Measurements from ENCODE around the gene MAIP1. TPM values are rescaled to one million over a fixed set of nuclear protein-coding genes. Genes with fewer than 3 reads are reported as not detected.

Gene MAIP1
- total and polyA plus RNA-seq, 9 of the 15 experiments (the other 6 are each of a cell fraction or from before 2014, with no cell fraction given): 3.6 to 30.0 (median 24.5) TPM

DNA sequence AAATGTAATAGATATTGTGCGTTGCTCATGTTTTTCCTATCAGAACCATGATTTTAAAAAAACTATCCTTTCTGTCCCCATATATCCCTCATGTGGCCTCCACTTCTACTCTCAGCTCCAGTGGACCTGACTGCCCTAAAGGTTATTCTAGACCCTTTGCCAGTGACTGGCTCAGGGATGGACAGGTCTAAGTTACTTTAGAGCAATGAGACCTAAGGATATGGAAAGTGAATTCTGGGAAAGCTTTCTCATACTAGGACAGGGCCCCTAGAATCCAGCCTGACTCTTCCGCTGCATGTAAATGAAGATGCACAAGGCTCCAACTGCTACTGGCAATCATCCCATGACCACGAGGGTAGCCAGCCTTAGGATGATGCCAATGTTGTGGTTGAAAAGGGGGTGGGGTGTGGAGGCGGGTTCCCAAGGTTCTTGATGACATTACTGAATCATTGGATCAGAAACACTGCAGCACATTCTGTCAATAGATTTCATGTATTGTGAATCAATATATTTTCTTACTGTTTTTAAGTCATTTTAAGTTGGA is 23.0 kb upstream of the MAIP1 start (continued):
- TF ChIP-seq, protein P1, sequence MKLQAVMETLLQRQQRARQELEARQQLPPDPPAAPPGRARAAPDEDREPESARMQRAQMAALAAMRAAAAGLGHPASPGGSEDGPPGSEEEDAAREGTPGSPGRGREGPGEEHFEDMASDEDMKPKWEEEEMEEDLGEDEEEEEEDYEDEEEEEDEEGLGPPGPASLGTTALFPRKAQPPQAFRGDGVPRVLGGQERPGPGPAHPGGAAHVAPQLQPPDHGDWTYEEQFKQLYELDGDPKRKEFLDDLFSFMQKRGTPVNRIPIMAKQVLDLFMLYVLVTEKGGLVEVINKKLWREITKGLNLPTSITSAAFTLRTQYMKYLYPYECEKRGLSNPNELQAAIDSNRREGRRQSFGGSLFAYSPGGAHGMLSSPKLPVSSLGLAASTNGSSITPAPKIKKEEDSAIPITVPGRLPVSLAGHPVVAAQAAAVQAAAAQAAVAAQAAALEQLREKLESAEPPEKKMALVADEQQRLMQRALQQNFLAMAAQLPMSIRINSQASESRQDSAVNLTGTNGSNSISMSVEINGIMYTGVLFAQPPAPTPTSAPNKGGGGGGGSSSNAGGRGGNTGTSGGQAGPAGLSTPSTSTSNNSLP (IDR thresholded peaks at IDR 0.05; ENCODE audit: borderline replicate concordance, low read depth, low read length): no peak

DNA sequence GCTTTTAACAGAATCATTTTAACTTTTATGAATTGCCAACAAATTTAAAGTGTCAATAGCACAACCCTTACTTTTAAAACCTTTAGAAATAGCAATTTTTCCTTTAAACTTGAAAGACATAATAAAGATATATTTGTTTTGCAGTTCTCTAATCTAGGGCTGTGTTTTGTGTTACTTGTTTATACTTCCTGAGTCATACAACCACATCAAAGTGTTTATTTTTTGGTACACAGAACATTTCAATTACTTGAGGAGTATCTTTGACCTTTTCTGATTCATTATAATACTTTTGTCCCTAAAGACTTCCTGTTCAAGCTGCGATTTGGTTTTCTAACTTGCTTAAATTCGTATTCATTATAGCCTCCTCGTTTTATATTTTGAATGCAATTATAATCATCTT is 21.9 kb upstream of the MAIP1 start:
- H3K9me3 ChIP-seq (replicated peaks; ENCODE audit: control insufficient read depth, insufficient read depth, low read depth, low read length): no peaks in the 10 kb centered on the region
- 92% methylated on average over 3 of the region's 3 CpGs for WGBS (ENCODE audit: insufficient coverage, low coverage, missing lambda C conversion rate)
- H3K4me1 ChIP-seq (replicated peaks in 1 of 2; ENCODE audit: control insufficient read depth in 2 of 2, insufficient read depth in 2 of 2, low read length in 2 of 2): no peaks in the 10 kb centered on the region; a peak in 1 of 5 replicates
- intact Hi-C loops (cut with micrococcal nuclease) (no loop called here), in situ Hi-C loops (cut with MboI) (no loop called here)
- 0 out of 3 replicates have a peak, but pooled peaks cover 4% of the 10 kb centered on the region for H3K79me2 ChIP-seq (ENCODE audit: control insufficient read depth, insufficient read depth, low read length)
- no peak overlapping the region for H2AFZ ChIP-seq (ENCODE audit: low read depth, low read length)
- no peaks in the 10 kb centered on the region for H3K27me3 ChIP-seq (ENCODE audit: control insufficient read depth in 2 of 2, insufficient read depth in 2 of 2, low read length in 2 of 2)
- no peaks in the 10 kb centered on the region for H3K9me1 ChIP-seq (ENCODE audit: control insufficient read depth, insufficient read depth, low read length)
- ChIA-PET POLR2A (no interaction called here), CTCF (ENCODE audit: low intra/inter-chr PET ratio) (no interaction called here)
- H3K36me3 ChIP-seq (ENCODE audit: control insufficient read depth, insufficient read depth, low read length): peaks cover 69% of the 10 kb centered on the region
- H3K27ac ChIP-seq (ENCODE audit: extremely low read depth, low read depth, low read length): no peak overlapping the region
- DNase-seq (ENCODE audit: extremely low read depth in 1 of 4, low spot score in 3 of 4): no peak
- no peak for ATAC-seq
- H3K4me3 ChIP-seq: no peak overlapping the region
- H3K4me2 ChIP-seq (ENCODE audit: insufficient read depth, low read length): no peak overlapping the region
- no peaks in the 10 kb centered on the region for H4K20me1 ChIP-seq (replicated peaks; ENCODE audit: control insufficient read depth, insufficient read depth, low read length)
- H3K9ac ChIP-seq (ENCODE audit: insufficient read depth in 1 of 2, low read depth in 2 of 2, low read length in 2 of 2): no peak overlapping the region
- FAIRE-seq: no peak
- BruUV-seq (replicated peaks): no TSS peak
- TF ChIP-seq, protein P2, sequence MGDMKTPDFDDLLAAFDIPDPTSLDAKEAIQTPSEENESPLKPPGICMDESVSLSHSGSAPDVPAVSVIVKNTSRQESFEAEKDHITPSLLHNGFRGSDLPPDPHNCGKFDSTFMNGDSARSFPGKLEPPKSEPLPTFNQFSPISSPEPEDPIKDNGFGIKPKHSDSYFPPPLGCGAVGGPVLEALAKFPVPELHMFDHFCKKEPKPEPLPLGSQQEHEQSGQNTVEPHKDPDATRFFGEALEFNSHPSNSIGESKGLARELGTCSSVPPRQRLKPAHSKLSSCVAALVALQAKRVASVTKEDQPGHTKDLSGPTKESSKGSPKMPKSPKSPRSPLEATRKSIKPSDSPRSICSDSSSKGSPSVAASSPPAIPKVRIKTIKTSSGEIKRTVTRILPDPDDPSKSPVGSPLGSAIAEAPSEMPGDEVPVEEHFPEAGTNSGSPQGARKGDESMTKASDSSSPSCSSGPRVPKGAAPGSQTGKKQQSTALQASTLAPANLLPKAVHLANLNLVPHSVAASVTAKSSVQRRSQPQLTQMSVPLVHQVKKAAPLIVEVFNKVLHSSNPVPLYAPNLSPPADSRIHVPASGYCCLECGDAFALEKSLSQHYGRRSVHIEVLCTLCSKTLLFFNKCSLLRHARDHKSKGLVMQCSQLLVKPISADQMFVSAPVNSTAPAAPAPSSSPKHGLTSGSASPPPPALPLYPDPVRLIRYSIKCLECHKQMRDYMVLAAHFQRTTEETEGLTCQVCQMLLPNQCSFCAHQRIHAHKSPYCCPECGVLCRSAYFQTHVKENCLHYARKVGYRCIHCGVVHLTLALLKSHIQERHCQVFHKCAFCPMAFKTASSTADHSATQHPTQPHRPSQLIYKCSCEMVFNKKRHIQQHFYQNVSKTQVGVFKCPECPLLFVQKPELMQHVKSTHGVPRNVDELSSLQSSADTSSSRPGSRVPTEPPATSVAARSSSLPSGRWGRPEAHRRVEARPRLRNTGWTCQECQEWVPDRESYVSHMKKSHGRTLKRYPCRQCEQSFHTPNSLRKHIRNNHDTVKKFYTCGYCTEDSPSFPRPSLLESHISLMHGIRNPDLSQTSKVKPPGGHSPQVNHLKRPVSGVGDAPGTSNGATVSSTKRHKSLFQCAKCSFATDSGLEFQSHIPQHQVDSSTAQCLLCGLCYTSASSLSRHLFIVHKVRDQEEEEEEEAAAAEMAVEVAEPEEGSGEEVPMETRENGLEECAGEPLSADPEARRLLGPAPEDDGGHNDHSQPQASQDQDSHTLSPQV (IDR thresholded peaks at IDR 0.05): no peak
- TF ChIP-seq ZNF766 (CRISPR knock-in tag; conservative IDR thresholded peaks at IDR 0.05) (no peak), ZNF143 (CRISPR knock-in tag; IDR thresholded peaks at IDR 0.05) (no peak), OTX1 (CRISPR knock-in tag; IDR thresholded peaks at IDR 0.05) (no peak), FOXJ3 (CRISPR knock-in tag; IDR thresholded peaks at IDR 0.05) (no peak), SETDB1 (IDR thresholded peaks at IDR 0.05; ENCODE audit: low read length) (no peak), YBX1 (IDR thresholded peaks at IDR 0.05) (no peak), ZNF174 (CRISPR knock-in tag; IDR thresholded peaks at IDR 0.05) (no peak), ZNF589 (CRISPR knock-in tag; IDR thresholded peaks at IDR 0.05; ENCODE audit: low read depth) (no peak)
- TF ChIP-seq, protein P3, sequence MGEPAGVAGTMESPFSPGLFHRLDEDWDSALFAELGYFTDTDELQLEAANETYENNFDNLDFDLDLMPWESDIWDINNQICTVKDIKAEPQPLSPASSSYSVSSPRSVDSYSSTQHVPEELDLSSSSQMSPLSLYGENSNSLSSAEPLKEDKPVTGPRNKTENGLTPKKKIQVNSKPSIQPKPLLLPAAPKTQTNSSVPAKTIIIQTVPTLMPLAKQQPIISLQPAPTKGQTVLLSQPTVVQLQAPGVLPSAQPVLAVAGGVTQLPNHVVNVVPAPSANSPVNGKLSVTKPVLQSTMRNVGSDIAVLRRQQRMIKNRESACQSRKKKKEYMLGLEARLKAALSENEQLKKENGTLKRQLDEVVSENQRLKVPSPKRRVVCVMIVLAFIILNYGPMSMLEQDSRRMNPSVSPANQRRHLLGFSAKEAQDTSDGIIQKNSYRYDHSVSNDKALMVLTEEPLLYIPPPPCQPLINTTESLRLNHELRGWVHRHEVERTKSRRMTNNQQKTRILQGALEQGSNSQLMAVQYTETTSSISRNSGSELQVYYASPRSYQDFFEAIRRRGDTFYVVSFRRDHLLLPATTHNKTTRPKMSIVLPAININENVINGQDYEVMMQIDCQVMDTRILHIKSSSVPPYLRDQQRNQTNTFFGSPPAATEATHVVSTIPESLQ (CRISPR knock-in tag; IDR thresholded peaks at IDR 0.05): no peak
- TF ChIP-seq, protein P4, sequence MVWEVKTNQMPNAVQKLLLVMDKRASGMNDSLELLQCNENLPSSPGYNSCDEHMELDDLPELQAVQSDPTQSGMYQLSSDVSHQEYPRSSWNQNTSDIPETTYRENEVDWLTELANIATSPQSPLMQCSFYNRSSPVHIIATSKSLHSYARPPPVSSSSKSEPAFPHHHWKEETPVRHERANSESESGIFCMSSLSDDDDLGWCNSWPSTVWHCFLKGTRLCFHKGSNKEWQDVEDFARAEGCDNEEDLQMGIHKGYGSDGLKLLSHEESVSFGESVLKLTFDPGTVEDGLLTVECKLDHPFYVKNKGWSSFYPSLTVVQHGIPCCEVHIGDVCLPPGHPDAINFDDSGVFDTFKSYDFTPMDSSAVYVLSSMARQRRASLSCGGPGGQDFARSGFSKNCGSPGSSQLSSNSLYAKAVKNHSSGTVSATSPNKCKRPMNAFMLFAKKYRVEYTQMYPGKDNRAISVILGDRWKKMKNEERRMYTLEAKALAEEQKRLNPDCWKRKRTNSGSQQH (CRISPR knock-in tag; IDR thresholded peaks at IDR 0.05): no peak

All from K562 (cell line).